Smooth muscle cell of the brain vasculature (primary cell): ENCODE results near the gene PLPPR2.
"Not testable (repeated sequence)": the region's sequence is repeated elsewhere in the genome, so short reads cannot be mapped to it uniquely, and the experiment has no call there.

Experiments
- DNase-seq: peaks from one replicate; pipeline ENCODE4 v3.0.0-alpha.2; 2012; ENCODE audit warnings: low read depth, low spot score

The PLPPR2 gene

GRCh38 chr19:11355160-11356073 is at the start of gene PLPPR2:
Gene PLPPR2 (plus strand): TSS chr19:11355432. CDS start chr19:11357674, 2,242 bp downstream.
- peak; percentile 73 for DNase-seq

DNA sequence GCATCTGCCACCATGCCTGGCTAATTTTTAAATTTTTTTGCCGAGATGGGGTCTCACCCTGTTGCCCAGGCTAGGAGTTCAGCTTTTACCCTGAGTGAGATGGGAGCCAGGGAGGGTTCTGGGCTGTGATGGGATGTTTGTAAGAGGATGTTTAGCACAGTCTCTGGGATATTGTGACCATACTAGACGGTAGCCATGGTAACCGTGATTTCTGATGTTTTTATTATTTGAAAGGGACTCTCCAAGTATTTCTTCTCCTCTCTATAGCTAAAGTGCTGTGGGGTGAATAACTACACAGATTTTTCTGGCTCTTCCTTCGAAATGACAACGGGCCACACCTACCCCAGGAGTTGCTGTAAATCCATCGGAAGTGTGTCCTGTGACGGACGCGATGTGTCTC is 48.9 kb upstream of the PLPPR2 start:
- DNase-seq = no peak

GRCh38 chr19:11320278-11320995 is 34.8 kb upstream of the PLPPR2 start:
- DNase-seq = not testable (repeated sequence)

DNA sequence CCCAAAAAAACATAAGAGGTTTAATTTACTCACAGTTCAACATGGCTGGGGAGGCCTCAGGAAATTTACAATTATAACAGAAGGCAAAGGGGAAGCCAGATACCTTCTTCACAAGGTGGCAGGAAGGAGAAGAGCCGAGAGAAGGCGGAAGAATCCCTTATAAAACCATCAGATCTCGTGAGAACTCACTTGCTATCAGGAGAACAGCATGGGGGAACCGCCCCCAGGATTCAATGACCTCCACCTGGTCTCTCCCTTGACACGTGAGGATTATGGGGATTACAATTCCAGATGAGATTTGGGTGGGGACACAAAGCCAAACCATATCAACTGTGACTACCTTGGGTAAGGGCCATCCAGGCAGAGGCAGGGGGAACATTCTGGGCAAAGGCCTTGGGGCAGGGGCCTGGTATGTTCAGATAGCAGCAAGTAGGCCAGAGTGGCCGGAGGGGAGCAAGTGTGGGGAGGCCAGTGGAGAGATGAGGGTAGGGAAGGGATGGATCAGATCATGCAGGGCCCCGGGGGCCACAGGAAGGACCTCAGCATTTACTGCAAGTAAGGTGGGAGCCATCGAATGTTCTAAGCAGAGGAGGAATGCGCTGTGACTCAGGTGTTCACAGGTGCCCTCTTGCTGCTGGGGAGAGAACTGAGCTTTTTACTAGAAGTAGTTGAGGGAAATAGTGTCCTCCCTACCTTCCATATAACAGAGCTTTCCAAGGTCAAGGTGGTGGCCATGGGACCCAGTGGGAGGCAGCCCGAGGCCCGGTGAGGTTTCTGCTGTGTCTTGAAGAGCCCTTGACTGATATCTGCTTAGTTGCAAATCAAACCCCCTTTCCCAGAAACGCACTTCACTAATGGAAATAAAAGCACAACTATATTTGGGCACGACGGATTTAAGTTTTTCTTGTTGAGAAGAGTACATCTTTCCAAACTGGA is 33.8 kb upstream of the PLPPR2 start:
- DNase-seq = no peak

DNA sequence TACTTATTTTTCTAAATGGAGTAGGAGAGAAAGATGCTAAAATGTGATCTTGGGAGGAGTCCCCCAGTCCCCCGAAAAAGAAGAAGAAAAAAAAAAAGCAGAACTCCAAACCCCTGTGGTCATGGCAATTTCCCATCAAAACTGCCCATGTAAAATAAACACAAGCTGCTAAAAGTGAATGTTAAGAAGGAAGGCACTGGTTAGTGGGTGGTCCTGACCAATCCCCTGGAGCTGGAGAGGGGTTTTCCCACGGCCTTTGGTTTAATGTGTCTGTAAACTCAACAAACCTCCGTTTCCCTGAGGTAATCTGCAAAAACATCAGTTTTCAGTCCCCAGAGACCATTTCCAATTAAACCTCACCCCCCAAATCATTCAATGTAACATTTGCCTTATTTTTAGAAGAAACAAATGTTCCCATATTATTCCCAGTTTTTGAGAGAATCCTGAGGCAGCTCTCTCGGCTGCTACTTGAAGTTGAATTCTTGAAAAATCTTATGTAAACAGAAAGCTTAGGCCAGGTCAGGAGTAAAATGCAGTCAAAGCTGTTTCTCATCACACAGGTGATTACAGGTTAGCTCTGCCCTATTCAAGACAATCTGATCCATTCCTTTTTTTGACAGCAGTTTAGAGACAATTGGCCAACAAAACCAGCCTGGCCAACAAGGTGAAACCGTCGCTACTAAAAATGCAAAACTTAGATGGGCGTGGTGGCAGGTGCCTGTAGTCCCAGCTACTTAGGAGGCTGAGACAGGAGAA is 32.8 kb upstream of the PLPPR2 start:
- DNase-seq = no peak

DNA sequence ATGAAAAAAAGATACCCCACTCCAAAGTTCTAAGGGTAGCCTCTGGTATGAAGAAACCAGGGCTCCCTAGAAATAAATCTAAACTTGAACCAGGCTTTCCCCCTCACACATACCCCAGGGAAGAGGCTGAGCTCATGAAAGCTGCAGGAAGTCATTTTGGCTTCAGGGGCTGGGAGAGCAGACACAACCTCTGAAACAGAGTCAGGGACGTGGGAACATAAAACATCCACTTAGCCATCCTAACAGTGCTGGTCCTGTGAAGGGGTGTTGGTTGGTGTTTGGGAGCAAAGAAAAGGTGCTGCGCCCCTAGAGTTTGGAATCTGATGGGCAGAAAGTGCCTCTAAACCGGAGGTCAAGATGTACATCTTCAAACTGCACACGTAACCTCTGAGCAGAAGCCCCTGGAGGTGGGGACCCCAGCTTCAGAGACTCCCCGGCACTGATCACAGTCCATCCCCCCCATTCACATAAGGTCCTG is 31.6 kb upstream of the PLPPR2 start:
- no peak for DNase-seq

- peak; percentile 81 for DNase-seq
Measured at GRCh38 chr19:11324079-11324661, 31.1 kb upstream of the PLPPR2 start.

DNA sequence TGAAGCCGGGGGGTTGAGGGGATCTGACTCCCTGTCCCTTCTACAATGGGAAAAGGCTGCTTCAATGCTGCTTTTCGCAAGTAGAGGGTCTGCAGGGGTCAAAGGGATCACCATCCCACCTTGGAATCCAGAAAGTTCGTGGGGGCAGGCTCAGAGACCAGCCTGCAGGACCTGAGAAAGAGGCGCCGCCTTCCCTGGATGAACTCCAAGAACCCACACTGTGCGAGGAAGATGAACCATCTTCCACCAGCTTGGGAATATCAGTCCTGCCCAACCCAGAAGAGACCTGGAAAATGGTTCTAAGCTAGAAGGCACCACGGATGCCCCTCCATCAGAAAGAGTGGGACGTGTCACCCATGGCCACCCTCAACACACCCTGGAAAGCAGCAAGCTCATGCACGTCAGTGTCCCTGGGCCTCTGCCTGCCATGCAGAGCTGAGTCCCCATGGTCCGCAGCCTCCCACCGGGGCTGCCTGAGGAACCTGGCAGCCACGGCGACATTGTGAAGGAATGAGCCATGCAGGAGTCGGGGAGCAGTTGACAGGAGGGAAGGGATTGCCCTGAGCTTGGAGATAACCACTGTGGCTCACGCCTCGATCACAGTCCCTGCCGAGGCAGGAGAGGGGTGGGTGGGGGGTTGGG is 30.4 kb upstream of the PLPPR2 start:
- no peak for DNase-seq

- DNase-seq = no peak
Measured at GRCh38 chr19:11325544-11325943, 29.7 kb upstream of the PLPPR2 start.

DNA sequence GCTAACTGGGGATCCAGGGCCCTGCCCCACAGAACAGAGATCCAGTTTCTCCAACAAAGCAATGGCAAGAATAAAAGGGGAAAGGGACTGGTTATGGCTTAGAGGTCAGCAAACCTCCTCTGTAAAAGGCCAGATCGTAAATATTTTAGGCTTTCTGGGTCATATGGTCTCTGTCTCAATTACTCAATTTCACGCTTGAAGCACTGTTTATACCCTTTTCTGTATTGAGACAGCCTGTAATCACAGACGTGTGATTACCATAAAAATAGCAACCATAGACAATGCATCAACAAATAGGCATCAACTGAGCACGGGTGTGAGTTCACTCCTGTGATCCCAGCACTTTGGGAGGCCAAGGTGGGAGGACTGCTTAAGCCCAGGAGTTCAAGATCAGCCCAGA is 25.1 kb upstream of the PLPPR2 start:
- DNase-seq = no peak

DNA sequence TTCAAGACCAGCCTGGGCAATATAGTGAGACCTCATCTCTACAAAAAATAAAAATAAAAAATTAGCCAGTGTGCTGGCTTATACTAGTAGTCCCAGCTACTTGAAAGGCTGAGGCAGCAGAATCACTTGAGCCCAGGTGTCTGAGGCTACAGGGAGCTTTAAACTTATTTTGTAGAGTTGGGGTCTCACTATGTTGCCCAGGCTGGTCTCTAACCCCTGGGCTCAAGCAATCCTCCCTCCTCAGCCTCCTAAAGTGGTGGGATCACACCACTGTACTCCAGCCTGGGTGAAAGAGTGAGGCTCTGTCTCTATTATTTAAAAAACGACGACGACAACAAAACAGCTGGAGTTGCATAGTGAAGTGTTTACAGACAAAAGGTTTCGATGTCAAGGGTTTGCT is 23.7 kb upstream of the PLPPR2 start:
- no peak for DNase-seq

DNA sequence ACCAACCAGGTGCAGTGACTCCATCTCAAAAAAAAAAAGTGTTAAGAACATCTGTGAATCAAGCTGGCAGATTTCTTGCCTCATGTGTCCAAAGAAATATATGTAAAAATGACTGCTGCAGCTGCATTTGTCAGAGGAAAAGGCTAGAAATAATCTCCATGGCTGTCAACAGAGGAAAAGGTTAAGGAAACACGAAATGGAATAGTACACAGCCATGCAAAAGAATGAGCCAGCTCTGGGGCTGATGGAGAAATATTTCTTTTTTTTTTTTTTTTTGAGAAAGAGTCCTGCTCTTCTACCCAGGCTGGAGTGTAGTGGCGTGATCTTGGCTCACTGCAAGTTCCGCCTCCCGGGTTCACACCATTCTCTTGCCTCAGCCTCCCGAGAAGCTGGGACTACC is 22.4 kb upstream of the PLPPR2 start:
- DNase-seq = no peak

DNA sequence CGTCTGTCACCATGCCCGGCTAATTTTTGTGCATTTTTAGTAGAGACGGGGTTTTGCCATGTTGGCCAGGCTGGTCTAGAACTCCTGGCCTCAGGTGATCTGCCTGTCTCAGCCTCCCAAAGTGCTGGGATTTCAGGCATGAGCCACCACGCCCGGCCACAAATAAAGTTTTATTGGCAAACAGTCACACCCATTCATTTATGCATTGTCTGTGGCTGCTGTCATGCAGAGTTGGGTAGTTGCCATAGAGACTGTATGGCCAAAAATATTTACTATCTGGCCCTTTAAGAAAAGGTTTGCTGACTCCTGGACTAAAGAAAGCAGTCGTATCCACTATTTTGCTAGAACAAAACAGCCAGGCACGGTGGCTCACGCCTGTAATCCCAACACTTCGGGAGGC is 21.4 kb upstream of the PLPPR2 start:
- not testable (repeated sequence) for DNase-seq

- no peak for DNase-seq
Measured at GRCh38 chr19:11335449-11336146, 19.6 kb upstream of the PLPPR2 start.

- DNase-seq = no peak
Measured at GRCh38 chr19:11337080-11337479, 18.2 kb upstream of the PLPPR2 start.

- DNase-seq = no peak
Measured at GRCh38 chr19:11338121-11338520, 17.1 kb upstream of the PLPPR2 start.

DNA sequence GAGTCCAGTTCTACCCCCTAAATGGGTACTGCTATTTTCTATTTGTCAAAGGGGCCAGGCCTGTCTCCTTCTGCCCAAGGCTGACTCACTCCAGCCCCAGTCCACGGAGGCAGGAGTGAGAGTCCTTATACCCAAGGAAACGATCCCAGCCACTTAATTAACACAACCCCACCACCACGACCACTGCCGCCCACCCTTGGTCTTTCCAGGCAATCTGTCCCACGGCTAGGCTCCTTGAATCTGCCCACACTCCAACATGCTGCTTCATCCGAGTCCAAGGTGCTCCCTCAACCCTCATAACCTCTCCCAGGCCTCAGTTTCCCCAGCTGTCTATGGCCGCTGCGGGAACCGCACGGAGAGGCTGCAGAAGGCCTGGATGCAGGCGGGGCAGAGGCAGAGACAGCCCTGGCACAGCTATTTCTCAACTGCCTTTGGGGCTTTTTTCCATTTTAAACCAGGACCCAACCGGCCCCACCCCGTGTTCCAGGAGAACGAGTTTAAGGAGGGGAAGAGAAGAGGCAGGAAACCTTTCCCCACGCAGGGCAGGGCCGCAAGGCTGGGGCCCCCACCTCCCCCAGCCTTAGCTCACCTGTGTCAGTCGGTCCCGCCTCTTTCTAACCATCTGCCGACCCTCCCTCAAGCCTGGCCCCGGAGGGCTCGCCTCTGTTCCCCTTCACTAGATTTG is 16.5 kb upstream of the PLPPR2 start:
- no peak for DNase-seq

GRCh38 chr19:11339254-11340098 is 15.8 kb upstream of the PLPPR2 start, which contains the start of gene RAB3D:
Gene RAB3D (minus strand): TSS chr19:11339657. CDS start chr19:11337399, 2,258 bp downstream.
- no peak for DNase-seq
